GM21515 (cell line): ENCODE results near the gene GABARAP.
A peak's percentile ranks its signal among the peaks of the same experiment; 100 is the strongest.

Experiments
- ATAC-seq: cut with Tn5 transposase; IDR thresholded peaks from one replicate; pipeline ENCODE4 v1.9.1; 2021; ENCODE audit not compliant: unreplicated experiment

The GABARAP gene

GRCh38 chr17:7223375-7223774, 18.9 kb downstream of the GABARAP start:
- ATAC-seq, result no peak

GRCh38 chr17:7222972-7223292, 19.3 kb downstream of the GABARAP start:
- ATAC-seq, result no peak

- ATAC-seq, result no peak
Observed at GRCh38 chr17:7222093-7222971, 19.9 kb downstream of the GABARAP start.

- ATAC-seq, result no peak
Observed at GRCh38 chr17:7221278-7222092, 20.8 kb downstream of the GABARAP start.

GRCh38 chr17:7220593-7221277, 21.5 kb downstream of the GABARAP start:
- no peak for ATAC-seq

- ATAC-seq, result peak; percentile 49
Observed at GRCh38 chr17:7219812-7220592, 22.2 kb downstream of the GABARAP start, which contains the start of the genes ACADVL and DLG4. Gene ACADVL (plus strand): TSS chr17:7219938. CDS start chr17:7219985, 47 bp downstream. Gene DLG4 (minus strand): TSS chr17:7219836.

GRCh38 chr17:7219229-7219811, 22.9 kb downstream of the GABARAP start:
- ATAC-seq, result no peak

GRCh38 chr17:7218758-7219157, 23.5 kb downstream of the GABARAP start:
- no peak for ATAC-seq

- no peak for ATAC-seq
Observed at GRCh38 chr17:7218166-7218565, 24.1 kb downstream of the GABARAP start.

- ATAC-seq, result no peak
Observed at GRCh38 chr17:7217113-7217987, 24.9 kb downstream of the GABARAP start.

GRCh38 chr17:7216242-7217112, 25.8 kb downstream of the GABARAP start:
- no peak for ATAC-seq

- no peak for ATAC-seq
Observed at GRCh38 chr17:7215652-7216180, 26.5 kb downstream of the GABARAP start.

GRCh38 chr17:7215136-7215638, 27.1 kb downstream of the GABARAP start:
- ATAC-seq, result no peak

GRCh38 chr17:7214300-7215135, 27.7 kb downstream of the GABARAP start:
- ATAC-seq, result peak; percentile 64

- ATAC-seq, result no peak
Observed at GRCh38 chr17:7213895-7214299, 28.4 kb downstream of the GABARAP start.

GRCh38 chr17:7211491-7212273, 30.6 kb downstream of the GABARAP start:
- no peak for ATAC-seq
